ENCODE results near the gene GRM7.

- peak; percentile 50 for TF ChIP-seq YY1 (IDR thresholded peaks at IDR 0.05)
- TF ChIP-seq CTCF (IDR thresholded peaks at IDR 0.05; ENCODE audit: low read depth, low read length, missing input control): no peak
These were observed 345.0 kb downstream of the GRM7 start for GRCh38 chr3:7205962-7206361.

All from liver (tissue), 2 donors.